NCI-H345 (cell line): ENCODE results near the gene ROBO3.

Experiments used
- DNase-seq: peaks from one replicate; lab custom pipeline; 2025; lab: John Stamatoyannopoulos, UW

ROBO3 gene

GRCh38 chr11:124892750-124893454, 27.7 kb downstream of the ROBO3 start:
- DNase-seq: no peak

- DNase-seq: no peak
Measured at GRCh38 chr11:124893781-124894401, 28.7 kb downstream of the ROBO3 start.

DNA sequence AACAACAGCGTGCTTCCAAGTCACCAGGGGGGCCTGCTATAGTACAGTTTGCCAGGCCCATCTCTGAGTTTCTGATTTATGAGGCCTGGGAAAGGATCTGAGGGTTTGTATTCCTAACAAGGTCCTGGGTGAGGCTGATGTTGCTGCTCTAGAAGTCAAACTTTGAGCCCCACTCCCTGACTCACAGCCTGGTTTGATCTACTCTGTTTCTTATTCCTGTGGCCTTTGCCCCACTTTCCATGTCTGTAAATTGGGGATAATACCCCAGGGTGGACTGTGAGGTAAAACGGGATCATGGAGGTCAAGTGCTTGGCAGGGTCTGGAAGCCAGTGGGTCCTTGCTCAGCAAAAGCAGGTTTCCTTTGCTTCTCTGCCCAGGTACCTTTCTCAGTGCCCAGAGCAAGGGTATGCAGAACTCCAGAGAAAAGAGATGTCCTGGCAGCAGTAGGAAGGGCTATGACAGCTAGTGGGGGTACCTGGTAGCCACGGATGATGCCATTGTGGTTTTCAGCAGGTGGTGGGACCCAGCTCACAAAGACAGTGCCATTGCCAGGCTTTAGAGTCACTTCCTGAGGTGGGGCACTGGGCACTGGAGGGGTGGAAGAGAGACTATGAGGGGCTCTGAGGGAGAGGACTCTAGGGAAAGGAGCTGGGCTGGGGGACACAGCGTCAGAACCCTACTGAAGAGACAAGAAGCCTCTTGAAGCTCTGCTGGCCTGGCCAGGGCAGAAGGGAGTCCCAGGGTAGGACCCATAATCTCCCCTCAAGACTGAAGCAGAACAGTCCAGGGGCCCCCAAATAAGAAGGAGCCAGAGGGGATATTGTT, 29.6 kb downstream of the ROBO3 start:
- DNase-seq: no peak

GRCh38 chr11:124895471-124895971, 30.3 kb downstream of the ROBO3 start:
- DNase-seq: no peak

DNA sequence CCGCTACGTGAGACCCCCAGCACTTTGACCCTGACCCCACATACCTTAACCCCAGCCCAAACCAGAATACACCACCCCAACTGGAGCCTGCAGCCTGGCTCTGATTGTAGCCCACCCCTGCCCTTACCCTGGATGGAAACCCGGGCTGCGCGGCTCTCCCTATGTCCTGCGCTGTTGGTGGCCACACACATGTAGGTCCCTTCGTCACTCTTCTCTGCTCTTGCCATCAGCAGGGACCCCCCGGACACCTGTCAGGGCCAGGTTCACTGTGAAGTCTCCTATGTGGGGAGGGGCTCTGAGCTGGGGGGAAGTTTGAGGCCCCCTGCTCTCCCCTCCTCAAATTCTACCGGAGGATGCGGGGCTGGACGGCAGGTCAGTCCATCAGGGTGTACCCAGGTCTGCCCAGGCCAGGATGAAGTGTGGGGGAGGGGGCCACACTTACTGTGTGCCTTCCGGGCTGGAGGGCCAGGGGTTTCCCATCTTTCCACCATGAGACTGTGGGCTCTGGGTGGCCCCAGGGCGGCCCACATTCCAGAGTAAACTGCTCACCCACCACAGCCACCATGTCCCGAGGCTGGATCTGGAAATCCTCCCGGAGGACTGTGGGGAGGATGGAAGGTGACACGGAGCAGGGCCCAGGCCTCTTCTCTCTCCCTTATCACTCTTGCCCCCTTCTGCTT, 31.0 kb downstream of the ROBO3 start:
- no peak for DNase-seq

DNA sequence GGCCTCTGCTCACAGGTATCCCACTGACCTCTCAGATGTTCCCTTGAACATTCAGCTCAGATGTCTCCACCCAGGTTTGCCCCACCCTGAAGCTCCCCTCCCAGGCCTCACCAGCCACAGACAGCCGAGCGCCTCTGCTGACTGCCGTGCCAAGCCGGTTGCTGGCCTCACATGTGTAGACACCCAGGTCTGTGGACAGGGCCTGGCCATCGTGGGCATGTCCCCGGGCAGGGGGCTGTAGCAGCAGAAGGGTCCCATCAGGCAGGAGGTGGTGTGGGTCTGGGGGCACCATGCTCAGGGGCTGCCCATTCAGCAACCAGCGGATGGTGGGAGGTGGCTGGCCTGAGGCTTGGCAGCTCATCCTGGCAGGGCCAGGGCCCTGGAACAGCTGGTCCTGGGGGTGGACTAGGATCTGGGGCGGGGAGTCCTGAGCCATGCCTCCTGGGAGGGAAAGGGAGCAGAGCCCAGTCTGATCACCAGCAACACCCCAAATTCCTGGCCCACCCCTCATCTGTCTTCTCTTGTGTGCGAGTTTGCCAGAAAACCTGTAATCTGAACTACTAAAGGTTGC, 31.7 kb downstream of the ROBO3 start:
- no peak for DNase-seq

- no peak for DNase-seq
Measured at GRCh38 chr11:124897674-124898262, 32.5 kb downstream of the ROBO3 start, which contains the start of gene ROBO4. Gene ROBO4 (minus strand): TSS chr11:124897865. CDS start chr11:124897795, 70 bp downstream.

DNA sequence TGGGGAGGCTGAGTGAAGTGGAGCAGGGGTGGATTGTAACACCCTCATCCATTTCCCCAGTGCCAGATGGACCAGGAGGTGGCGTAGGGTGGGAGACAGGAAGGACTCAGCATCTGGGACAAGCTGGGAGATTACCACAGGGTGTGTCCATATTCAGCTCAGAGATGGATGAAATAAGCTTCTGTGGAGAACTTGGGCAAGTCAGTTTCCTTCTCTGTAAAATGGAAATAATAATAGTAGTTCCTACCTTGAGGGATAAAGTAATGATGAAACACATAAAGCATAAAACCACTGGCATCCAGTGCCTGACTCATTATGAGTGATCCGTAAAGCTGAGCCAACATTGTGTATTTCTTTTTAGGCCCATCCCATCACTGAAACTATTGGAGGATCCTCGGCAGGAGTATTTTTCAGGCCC, 33.0 kb downstream of the ROBO3 start:
- no peak for DNase-seq

DNA sequence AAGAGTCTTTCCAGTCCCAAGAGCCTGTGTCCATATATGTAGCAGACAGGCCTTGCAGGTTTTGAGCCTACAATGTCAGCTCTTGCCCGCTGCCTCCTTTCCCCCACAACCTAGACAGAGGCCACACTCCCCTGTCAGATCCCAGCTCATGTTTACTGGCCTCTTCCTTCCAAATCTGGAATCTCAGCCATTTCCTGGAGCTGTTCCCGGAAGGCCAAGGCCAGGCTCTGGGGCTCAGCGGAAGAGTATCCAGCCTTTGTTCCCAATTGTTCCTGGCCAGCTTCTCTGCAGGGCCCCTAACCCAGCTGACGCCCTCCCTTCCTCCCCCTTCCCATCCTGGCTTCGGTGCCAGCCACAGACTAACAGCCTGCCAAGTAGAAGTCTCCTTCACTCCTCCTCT, 33.5 kb downstream of the ROBO3 start:
- DNase-seq: no peak

DNA sequence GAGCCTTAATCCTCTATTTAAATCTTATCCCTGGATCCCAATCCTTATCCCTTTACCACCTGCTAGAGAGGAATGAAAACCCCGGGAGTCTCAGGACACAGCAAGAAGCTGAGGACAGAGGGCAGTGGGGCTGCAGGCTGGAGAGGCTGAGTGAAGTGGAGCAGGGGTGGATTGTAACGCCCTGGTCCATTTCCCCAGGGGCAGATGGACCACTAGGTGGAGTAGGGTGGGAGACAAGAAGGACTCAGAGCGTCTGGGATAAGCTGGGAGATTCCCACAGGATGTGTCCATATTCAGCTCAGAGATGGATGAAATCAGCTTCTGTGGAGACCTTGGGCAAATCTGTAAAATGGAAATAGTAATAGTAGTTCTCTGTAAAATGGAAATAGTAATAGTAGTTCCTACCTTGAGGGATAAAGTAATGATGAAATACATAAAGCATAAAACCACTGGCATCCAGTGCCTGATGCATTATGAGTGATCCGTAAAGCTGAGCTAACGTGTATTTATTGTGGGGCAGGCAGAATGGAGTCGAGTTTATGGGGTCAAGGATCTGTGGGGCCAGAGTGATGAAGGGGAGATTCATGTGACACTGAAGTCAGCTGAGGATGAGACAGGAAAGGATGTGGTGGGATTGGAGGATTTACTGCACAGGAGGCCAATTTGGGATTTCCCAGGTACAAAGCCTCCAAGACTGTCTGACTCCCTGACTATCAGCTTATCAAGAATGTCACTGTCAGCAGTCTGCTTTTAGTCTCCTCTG, 34.3 kb downstream of the ROBO3 start:
- DNase-seq: no peak

- no peak for DNase-seq
Measured at GRCh38 chr11:124900464-124900863, 35.2 kb downstream of the ROBO3 start.

DNA sequence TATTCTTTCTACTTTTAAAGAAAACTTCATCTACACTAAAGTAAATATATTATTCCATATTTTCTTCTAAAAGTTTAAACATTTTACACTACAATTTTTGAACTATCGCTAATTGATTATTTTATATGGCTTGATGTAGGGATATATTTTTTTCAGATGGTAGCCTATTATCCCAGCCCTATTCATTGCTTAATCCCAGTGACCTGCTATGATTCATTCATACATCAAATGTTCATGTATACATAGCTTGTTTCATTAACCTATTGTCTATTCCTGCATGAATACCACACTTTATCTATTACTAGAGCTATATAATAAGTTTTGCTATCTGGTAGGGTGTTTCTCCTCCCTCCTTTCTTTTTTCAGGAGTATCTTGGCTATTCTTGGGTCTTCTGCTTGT, 37.4 kb downstream of the ROBO3 start:
- DNase-seq: no peak

DNA sequence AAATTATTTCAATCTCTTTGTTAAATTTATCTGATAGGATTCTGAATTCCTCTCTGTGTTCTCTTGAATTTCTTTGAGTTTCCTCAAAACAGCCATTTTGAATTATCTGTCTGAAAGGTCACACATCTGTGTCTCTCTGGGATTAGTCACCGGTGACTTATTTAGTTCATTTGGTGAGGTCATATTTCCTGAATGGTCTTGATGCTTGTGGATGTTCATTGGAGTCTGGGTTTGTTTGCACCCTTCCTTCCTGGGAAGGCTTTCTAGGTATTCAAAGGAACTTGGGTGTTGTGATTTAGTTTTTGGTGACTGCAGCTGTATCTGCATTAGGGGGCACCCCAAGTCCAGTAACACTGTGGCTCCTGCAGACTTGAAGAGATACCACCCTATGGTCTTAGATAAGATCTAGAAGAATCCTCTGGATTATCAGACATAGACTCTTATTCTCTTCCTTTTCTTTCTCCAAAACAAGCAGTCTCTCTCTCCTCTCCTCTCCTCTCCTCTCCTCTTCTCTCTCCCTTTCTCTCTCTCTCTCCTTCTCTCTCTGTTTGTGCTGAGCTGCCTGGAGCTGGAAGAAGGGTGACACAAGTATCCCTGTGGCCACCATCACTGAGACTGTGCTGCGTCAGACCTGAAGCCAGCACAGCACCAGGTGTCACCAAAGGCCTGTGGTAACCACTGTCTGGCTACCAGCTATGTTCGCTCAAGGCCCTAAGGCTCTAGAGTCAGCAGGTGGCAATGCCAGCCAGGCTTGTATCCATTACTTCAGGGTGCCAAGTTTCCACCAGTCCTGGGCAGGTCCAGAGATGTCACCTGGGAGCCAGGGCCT, 50.5 kb downstream of the ROBO3 start:
- no peak for DNase-seq

- no peak for DNase-seq
Measured at GRCh38 chr11:124916370-124916710, 51.1 kb downstream of the ROBO3 start.

DNA sequence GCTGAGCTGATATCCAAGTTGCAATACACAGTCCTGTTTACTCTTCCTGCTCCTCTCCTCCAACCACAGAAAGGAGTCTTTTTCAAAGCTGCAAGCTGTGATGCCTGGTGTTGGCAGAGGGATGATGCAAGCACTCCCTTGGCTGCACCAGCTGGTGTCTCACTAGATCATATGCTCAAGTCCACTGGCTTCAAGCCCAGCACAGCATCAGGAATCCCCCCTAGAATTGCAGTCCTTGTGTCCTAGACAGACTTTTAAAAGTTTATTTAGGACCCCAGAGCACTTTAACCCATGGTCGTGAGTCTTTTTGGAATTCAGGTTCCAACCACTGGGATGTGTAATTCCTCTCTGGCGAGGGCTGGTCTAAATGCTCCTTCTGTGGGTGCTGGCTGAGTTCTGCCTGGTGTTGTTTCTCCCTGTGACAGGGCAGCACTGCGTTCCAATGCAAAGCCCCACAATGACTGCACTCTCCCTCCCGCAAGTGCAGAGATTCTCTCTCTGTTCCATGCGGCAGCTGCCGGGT, 51.9 kb downstream of the ROBO3 start:
- DNase-seq: no peak

DNA sequence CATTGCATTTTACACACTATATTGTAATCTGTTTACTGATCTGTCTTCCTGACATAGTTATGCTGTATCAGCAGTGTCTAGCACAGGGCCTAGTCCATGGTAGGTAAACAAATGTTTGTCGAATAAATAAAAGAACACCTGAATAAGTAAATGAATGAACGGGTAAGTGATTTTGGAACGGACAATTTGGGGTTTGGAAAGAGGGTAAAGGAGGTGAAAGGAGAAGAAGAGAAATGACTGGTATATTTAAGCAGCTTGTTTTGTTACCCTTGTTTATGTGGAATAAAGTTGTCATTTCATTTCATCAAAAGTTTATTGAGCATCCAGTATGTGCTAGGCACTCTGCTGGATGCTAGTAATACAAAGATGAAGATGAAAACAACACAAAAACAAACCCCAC, 53.7 kb downstream of the ROBO3 start, which contains the start of gene HEPN1:
TSS of gene HEPN1 (plus strand) at position 301 of the 400 bp plus-strand sequence.
- DNase-seq: no peak

- no peak for DNase-seq
Measured at GRCh38 chr11:124919898-124920297, 54.7 kb downstream of the ROBO3 start.

DNA sequence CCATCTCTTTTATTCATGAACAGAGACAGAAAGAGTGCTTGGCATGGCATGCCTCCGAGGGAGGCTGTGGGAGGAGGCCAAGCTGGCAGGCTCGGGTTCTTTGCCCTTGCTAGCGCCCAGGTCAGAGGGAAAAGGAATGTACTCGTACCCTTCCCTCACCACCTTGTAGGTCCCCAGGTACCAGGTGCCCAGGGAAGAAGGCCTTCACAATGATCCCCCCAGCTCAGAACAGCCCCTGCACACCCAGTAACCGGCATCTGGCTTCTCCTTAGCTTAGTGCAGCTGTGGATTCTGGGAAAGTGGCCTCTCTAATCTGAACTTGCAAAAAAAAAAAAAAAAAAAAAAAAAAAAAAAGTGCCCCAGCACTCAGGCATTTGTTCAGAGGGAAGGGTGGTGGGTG, 55.1 kb downstream of the ROBO3 start:
- no peak for DNase-seq

DNA sequence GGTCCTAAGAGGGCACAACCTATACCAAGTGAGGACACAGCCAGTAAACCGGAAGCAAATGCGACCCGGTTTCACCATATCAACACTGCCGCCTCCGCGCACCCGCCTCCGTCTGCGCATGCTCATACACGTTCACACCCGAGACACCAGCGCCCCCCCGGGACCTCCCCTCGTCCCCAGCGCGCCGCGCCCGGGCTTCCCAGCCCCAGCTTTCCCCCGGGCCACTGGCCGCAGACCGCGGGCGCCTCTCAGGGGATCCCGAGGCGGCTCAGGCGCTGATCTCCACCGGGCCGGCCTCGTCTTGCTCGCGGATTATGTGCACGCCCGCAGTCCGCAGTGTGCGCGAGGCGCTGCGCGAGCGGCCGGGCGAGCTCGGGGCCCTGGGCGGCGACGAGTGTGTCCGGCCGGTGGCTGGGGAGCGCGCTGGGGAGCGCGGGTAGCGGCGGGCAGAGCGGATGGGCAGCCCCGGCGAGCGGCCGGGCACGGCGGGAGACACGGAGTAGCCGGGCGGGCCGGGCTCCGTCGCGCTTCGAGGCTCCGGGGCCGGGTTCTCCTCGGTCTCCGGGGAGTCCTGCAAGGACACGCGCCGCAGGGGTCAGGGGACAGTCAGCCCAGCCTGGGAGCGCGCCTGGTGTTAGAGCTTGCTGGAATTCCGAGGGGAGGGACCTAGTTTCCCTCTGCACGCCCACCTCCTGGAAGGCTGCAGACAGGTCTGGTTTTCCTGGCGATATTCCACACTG, 55.8 kb downstream of the ROBO3 start:
- DNase-seq: peak; percentile 38
